SK-N-SH (cell line): ENCODE measurements around the gene CASZ1. TPM values are rescaled to one million over a fixed set of nuclear protein-coding genes. Genes with fewer than 3 reads are reported as not detected.

Source experiments
- CTCF ChIA-PET: fragments of 300-600, 350-600 bp; formaldehyde crosslinking; extraction: SDS; loops from one replicate; lab custom pipeline; 2021; lab: Yijun Ruan, JAX
- POLR2A ChIA-PET: fragments of 350-600 bp; sonication (Branson Sonifier 250); formaldehyde crosslinking; extraction: SDS; loops from one replicate; lab custom pipeline; 2020; ENCODE audit warnings: antibody characterized with exemption, inconsistent platforms; lab: Yijun Ruan, JAX
- DNase-seq: peaks from one replicate; pipeline ENCODE4 v3.0.0; 2012
- H2AFZ ChIP-seq: fragments of 200-600 bp; sonication (generic); 2 replicates; pipeline ENCODE4 v1.8.1; 2016; ENCODE audit warnings: antibody characterized with exemption, mild to moderate bottlenecking, low read depth
- H3F3A ChIP-seq: fragments of 200-600 bp; sonication (generic); replicated peaks from 2 replicates; pipeline ENCODE3; 2016; ENCODE audit warnings: antibody characterized with exemption, mild to moderate bottlenecking; ENCODE audit not compliant: insufficient read depth
- H3K27ac ChIP-seq, 2 experiments: fragments of 200-500 bp in 1 of 2; fragments of 200-600 bp in 1 of 2; sonication (Bioruptor generic) in 1 of 2; sonication (generic), shearing (Covaris generic) in 1 of 2; 2 replicates each; pipeline versions ENCODE4 v1.5.1 to v1.6.1; 2014 to 2016; ENCODE audit warnings: low read depth in 2 of 2, inconsistent platforms in 1 of 2, low read length in 1 of 2, mild to moderate bottlenecking in 1 of 2, mixed read lengths in 1 of 2
- H3K27me3 ChIP-seq: fragments of 200-600 bp; sonication (generic), shearing (Covaris generic); 2 replicates; pipeline ENCODE4 v1.6.1; 2016; ENCODE audit warnings: mixed run types; ENCODE audit not compliant: insufficient read depth
- H3K36me3 ChIP-seq, 2 experiments: fragments of 200-500 bp in 1 of 2; fragments of 200-600 bp in 1 of 2; sonication (Bioruptor generic) in 1 of 2; sonication (generic) in 1 of 2; replicated peaks in 1 of 2; 2 replicates each; pipeline versions ENCODE3 to v1.5.1; 2014 to 2016; ENCODE audit warnings: low read length in 1 of 2, mild to moderate bottlenecking in 1 of 2; ENCODE audit not compliant: insufficient read depth in 2 of 2, control insufficient read depth in 1 of 2
- H3K4me1 ChIP-seq, 2 experiments: fragments of 200-500 bp in 1 of 2; fragments of 200-600 bp in 1 of 2; sonication (Bioruptor generic) in 1 of 2; sonication (generic), shearing (Covaris generic) in 1 of 2; 2 replicates each; pipeline versions ENCODE4 v1.5.1 to v1.6.1; 2014 to 2016; ENCODE audit warnings: low read depth in 1 of 2, low read length in 1 of 2, mixed run types in 1 of 2; ENCODE audit not compliant: insufficient read depth in 2 of 2, control insufficient read depth in 1 of 2
- H3K4me2 ChIP-seq: fragments of 200-600 bp; sonication (generic), shearing (Covaris generic); 2 replicates; pipeline ENCODE4 v1.6.1; 2017; ENCODE audit warnings: mixed run types
- H3K4me3 ChIP-seq, 2 experiments: fragments of 200-500 bp in 1 of 2; fragments of 200-600 bp in 1 of 2; sonication (Bioruptor generic) in 1 of 2; sonication (generic), shearing (Covaris generic) in 1 of 2; 2 replicates each; pipeline versions ENCODE4 v1.5.1 to v1.8.1; 2014 to 2016; ENCODE audit warnings: low read depth in 2 of 2, inconsistent platforms in 1 of 2, low read length in 1 of 2, mild to moderate bottlenecking in 1 of 2, mixed read lengths in 1 of 2, moderate library complexity in 1 of 2
- H3K79me2 ChIP-seq: fragments of 200-600 bp; sonication (generic); 2 replicates; pipeline ENCODE4 v1.8.1; 2017; ENCODE audit warnings: mild to moderate bottlenecking; ENCODE audit not compliant: insufficient read depth
- H3K9ac ChIP-seq: fragments of 200-600 bp; sonication (generic); 2 replicates; pipeline ENCODE4 v1.6.1; 2017; ENCODE audit warnings: mixed run types
- H3K9me2 ChIP-seq: fragments of 200-600 bp; sonication (generic); 2 replicates; pipeline ENCODE4 v1.6.1; 2017; ENCODE audit warnings: mixed run types
- H3K9me3 ChIP-seq: fragments of 200-600 bp; sonication (generic); 2 replicates; pipeline ENCODE4 v1.6.1; 2017; ENCODE audit warnings: mixed run types, mild to moderate bottlenecking, moderate library complexity
- H4K20me1 ChIP-seq: fragments of 200-600 bp; sonication (generic); 2 replicates; pipeline ENCODE4 v1.6.1; 2017; ENCODE audit warnings: mild to moderate bottlenecking, mixed run types; ENCODE audit not compliant: insufficient read depth
- CHD2 ChIP-seq: fragments of 150-350 bp; IDR thresholded peaks from 2 replicates; pipeline ENCODE4 v1.6.1; 2018; ENCODE audit warnings: low read length; ENCODE audit not compliant: partially characterized antibody
- FOXJ3 ChIP-seq: sonication (generic); formaldehyde crosslinking; IDR thresholded peaks from 2 replicates; pipeline ENCODE4 v1.5.1; 2020; ENCODE audit warnings: mild to moderate bottlenecking, missing genetic modification reagents
- FOXM1 ChIP-seq: IDR thresholded peaks from 2 replicates; pipeline ENCODE4 v1.4.0; 2012; ENCODE audit warnings: low read depth, mild to moderate bottlenecking
- NFIC ChIP-seq: IDR thresholded peaks from 2 replicates; pipeline ENCODE4 v1.4.0; 2012; ENCODE audit warnings: borderline replicate concordance
- POLR2AphosphoS5 ChIP-seq: IDR thresholded peaks from 2 replicates; pipeline ENCODE4 v1.6.1; 2012; ENCODE audit warnings: low read depth, low read length
- RAD21 ChIP-seq: IDR thresholded peaks from 2 replicates; pipeline ENCODE4 v1.6.1; 2012; ENCODE audit warnings: mild to moderate bottlenecking, low read length
- RXRA ChIP-seq: IDR thresholded peaks from 2 replicates; pipeline ENCODE4 v1.4.0; 2012; ENCODE audit warnings: low read depth, mild to moderate bottlenecking, borderline replicate concordance
- TEAD4 ChIP-seq: IDR thresholded peaks from 2 replicates; pipeline ENCODE4 v1.4.0; 2012; ENCODE audit warnings: mild to moderate bottlenecking, borderline replicate concordance; ENCODE audit not compliant: insufficient read depth
- WGBS: methylation state at CpG from one replicate; pipeline ENCODE4 v1.1.6; 2017; ENCODE audit warnings: low lambda C conversion rate; 5-methylcytosine and 5-hydroxymethylcytosine counted together
- polyA plus RNA-seq, 3 experiments: library from polyadenylated mRNA; depleted of rRNA; stranded (reverse); fragments of >200 nt; gene quantifications; 2 replicates each; pipeline ENCODE4 v1.2.3, GENCODE V29; 2012
- TF ChIP-seq, protein P1 (sequence below): IDR thresholded peaks from 2 replicates; pipeline ENCODE4 v1.6.1; 2012; ENCODE audit warnings: mild to moderate bottlenecking, low read depth, low read length, moderate library complexity
- TF ChIP-seq, protein P2 (sequence below): fragments of 200-600 bp; sonication (generic); IDR thresholded peaks from 2 replicates; pipeline ENCODE4 v1.6.1; 2017; ENCODE audit warnings: antibody characterized with exemption, mild to moderate bottlenecking, moderate library complexity
- TF ChIP-seq, protein P3 (sequence below): IDR thresholded peaks from 2 replicates; pipeline ENCODE4 v1.4.0; 2012; ENCODE audit warnings: low read depth, borderline replicate concordance

Gene CASZ1
- polyA plus RNA-seq, 1 of the 3 experiments (the other 2 are of a cell fraction) = 0.51 TPM

DNA sequence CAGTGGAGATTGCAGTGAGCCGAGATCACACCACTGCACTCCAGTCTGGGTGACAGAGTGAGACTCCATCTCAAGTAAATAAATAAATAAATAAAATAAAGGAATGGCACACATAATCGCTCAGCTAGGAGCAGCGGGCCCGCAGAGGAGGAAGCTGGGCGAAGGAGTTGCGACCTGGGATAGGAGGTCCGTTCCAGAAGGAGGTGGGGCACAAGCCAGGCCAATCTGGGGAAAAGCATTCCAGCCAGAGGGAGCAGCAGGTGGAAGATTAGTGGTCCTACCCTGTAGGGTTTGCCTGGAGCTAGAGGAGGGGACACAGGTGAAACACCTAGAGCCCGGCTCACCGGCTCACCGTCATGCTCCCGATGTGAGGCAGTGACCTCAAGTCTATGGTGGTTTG, 40.3 kb upstream of the CASZ1 start:
- Histone ChIP-seq H3F3A (no peaks in the 10 kb centered on the region), H3K27me3 (no peaks in the 10 kb centered on the region), H3K79me2 (no peaks in the 10 kb centered on the region), H3K4me3 (no peak overlapping the region), H3K36me3 (no peaks in the 10 kb centered on the region), H3K4me2 (no peak overlapping the region), H2AFZ (no peak overlapping the region), H4K20me1 (no peaks in the 10 kb centered on the region), H3K9ac (no peak overlapping the region), H3K4me1 (no peaks in the 10 kb centered on the region; a peak in 1 of 4 replicates), H3K27ac (no peak overlapping the region), H3K9me3 (no peaks in the 10 kb centered on the region), H3K9me2 (no peaks in the 10 kb centered on the region)
- TF ChIP-seq NFIC = no peak
- TF ChIP-seq CHD2 = no peak
- no peak for TF ChIP-seq POLR2AphosphoS5
- TF ChIP-seq FOXM1 = no peak
- TF ChIP-seq TEAD4 = no peak
- TF ChIP-seq, protein P1, sequence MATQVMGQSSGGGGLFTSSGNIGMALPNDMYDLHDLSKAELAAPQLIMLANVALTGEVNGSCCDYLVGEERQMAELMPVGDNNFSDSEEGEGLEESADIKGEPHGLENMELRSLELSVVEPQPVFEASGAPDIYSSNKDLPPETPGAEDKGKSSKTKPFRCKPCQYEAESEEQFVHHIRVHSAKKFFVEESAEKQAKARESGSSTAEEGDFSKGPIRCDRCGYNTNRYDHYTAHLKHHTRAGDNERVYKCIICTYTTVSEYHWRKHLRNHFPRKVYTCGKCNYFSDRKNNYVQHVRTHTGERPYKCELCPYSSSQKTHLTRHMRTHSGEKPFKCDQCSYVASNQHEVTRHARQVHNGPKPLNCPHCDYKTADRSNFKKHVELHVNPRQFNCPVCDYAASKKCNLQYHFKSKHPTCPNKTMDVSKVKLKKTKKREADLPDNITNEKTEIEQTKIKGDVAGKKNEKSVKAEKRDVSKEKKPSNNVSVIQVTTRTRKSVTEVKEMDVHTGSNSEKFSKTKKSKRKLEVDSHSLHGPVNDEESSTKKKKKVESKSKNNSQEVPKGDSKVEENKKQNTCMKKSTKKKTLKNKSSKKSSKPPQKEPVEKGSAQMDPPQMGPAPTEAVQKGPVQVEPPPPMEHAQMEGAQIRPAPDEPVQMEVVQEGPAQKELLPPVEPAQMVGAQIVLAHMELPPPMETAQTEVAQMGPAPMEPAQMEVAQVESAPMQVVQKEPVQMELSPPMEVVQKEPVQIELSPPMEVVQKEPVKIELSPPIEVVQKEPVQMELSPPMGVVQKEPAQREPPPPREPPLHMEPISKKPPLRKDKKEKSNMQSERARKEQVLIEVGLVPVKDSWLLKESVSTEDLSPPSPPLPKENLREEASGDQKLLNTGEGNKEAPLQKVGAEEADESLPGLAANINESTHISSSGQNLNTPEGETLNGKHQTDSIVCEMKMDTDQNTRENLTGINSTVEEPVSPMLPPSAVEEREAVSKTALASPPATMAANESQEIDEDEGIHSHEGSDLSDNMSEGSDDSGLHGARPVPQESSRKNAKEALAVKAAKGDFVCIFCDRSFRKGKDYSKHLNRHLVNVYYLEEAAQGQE = no peak
- no peak for TF ChIP-seq RAD21
- TF ChIP-seq, protein P2, sequence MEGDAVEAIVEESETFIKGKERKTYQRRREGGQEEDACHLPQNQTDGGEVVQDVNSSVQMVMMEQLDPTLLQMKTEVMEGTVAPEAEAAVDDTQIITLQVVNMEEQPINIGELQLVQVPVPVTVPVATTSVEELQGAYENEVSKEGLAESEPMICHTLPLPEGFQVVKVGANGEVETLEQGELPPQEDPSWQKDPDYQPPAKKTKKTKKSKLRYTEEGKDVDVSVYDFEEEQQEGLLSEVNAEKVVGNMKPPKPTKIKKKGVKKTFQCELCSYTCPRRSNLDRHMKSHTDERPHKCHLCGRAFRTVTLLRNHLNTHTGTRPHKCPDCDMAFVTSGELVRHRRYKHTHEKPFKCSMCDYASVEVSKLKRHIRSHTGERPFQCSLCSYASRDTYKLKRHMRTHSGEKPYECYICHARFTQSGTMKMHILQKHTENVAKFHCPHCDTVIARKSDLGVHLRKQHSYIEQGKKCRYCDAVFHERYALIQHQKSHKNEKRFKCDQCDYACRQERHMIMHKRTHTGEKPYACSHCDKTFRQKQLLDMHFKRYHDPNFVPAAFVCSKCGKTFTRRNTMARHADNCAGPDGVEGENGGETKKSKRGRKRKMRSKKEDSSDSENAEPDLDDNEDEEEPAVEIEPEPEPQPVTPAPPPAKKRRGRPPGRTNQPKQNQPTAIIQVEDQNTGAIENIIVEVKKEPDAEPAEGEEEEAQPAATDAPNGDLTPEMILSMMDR = no peak
- TF ChIP-seq, protein P3, sequence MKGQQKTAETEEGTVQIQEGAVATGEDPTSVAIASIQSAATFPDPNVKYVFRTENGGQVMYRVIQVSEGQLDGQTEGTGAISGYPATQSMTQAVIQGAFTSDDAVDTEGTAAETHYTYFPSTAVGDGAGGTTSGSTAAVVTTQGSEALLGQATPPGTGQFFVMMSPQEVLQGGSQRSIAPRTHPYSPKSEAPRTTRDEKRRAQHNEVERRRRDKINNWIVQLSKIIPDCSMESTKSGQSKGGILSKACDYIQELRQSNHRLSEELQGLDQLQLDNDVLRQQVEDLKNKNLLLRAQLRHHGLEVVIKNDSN = no peak
- WGBS = 93% methylated on average over 9 of the region's 11 CpGs
- no peak for DNase-seq
- POLR2A ChIA-PET = no interaction called here
- CTCF ChIA-PET = interaction anchor here (0.8 to 1.0 kb wide), 3 partner anchors 9 to 322 kb away, joined by 3 to 4 read pairs (median 3); no protein-coding TSS in a partner anchor

DNA sequence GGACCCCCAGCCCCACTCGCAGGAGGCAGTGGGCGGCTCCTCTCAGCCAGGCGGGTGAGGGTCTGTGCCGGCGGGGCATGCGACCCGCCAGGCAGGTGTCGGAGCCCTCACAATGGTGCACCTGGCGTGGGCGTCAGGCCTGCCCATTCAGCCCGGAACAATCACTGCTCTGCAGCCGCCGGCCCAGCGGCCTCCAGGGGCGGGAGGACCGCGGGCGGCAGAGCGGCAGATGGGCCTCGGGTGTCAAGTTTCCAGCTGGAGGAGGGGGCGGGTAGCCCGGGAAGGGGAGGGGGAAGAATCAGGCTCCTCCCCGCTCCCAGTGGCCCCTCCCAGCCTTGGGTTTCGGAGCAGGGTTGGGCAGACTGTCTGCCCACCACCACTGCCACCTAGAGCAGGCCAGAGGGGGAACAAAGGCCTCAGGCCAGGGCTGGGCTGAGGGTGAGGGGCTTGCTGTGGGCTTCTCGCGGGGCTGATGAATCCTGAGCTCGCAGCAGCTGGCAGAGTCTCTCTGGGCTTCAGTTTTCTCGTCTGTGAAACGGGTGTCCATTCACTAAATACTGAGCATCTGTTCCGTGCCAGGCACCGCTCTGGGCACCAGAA, 39.5 kb upstream of the CASZ1 start:
- no peak overlapping the region for H3K4me3 ChIP-seq
- POLR2A ChIA-PET = no interaction called here
- H3F3A ChIP-seq = no peaks in the 10 kb centered on the region
- H3K4me1 ChIP-seq = no peaks in the 10 kb centered on the region; a peak in 1 of 4 replicates
- no peaks in the 10 kb centered on the region for H3K27me3 ChIP-seq
- H3K9me2 ChIP-seq = no peaks in the 10 kb centered on the region
- CTCF ChIA-PET = interaction anchor here (1.0 kb wide), 1 partner anchor 8 kb away, joined by 3 read pairs; no protein-coding TSS in a partner anchor
- no peak overlapping the region for H2AFZ ChIP-seq
- DNase-seq = peak; percentile 90
- H3K79me2 ChIP-seq = no peaks in the 10 kb centered on the region
- H4K20me1 ChIP-seq = no peaks in the 10 kb centered on the region
- WGBS = 80% methylated on average over 3 of the region's 31 CpGs
- H3K27ac ChIP-seq = no peak overlapping the region
- no peak overlapping the region for H3K4me2 ChIP-seq
- no peaks in the 10 kb centered on the region for H3K9me3 ChIP-seq
- no peaks in the 10 kb centered on the region for H3K36me3 ChIP-seq
- TF ChIP-seq FOXJ3 (CRISPR knock-in tag) = no peak
- no peak for TF ChIP-seq RXRA
- no peak overlapping the region for H3K9ac ChIP-seq
